Midbrain (tissue), 1 donor: ENCODE measurements around the gene KCND2.

Experiments used
- DNase-seq: peaks from one replicate; lab custom pipeline; 2025; lab: John Stamatoyannopoulos, UW

Gene KCND2

GRCh38 chr7:120412139-120413050 is 139.4 kb downstream of the KCND2 start:
- DNase-seq: no peak

- no peak for DNase-seq
Observed at GRCh38 chr7:120413164-120413563, 140.2 kb downstream of the KCND2 start.

GRCh38 chr7:120417244-120417979 is 144.4 kb downstream of the KCND2 start:
- DNase-seq: no peak

- no peak for DNase-seq
Observed at GRCh38 chr7:120421151-120421651, 148.2 kb downstream of the KCND2 start.

GRCh38 chr7:120431016-120431415 is 158.0 kb downstream of the KCND2 start:
- no peak for DNase-seq

- DNase-seq: no peak
Observed at GRCh38 chr7:120436487-120437060, 163.6 kb downstream of the KCND2 start.

- DNase-seq: no peak
Observed at GRCh38 chr7:120441850-120442249, 168.9 kb downstream of the KCND2 start.

GRCh38 chr7:120442838-120443237 is 169.9 kb downstream of the KCND2 start:
- no peak for DNase-seq

- no peak for DNase-seq
Observed at GRCh38 chr7:120444650-120445049, 171.7 kb downstream of the KCND2 start.

- DNase-seq: no peak
Observed at GRCh38 chr7:120445276-120445675, 172.3 kb downstream of the KCND2 start.

- no peak for DNase-seq
Observed at GRCh38 chr7:120452665-120453064, 179.7 kb downstream of the KCND2 start.

GRCh38 chr7:120456699-120457098 is 183.7 kb downstream of the KCND2 start:
- no peak for DNase-seq

GRCh38 chr7:120460949-120461348 is 188.0 kb downstream of the KCND2 start:
- no peak for DNase-seq

GRCh38 chr7:120462991-120463390 is 190.0 kb downstream of the KCND2 start:
- no peak for DNase-seq

GRCh38 chr7:120464104-120464503 is 191.1 kb downstream of the KCND2 start:
- DNase-seq: no peak

- no peak for DNase-seq
Observed at GRCh38 chr7:120467676-120468075, 194.7 kb downstream of the KCND2 start.

GRCh38 chr7:120468611-120469010 is 195.6 kb downstream of the KCND2 start:
- DNase-seq: no peak

- DNase-seq: no peak
Observed at GRCh38 chr7:120472892-120473291, 199.9 kb downstream of the KCND2 start.

GRCh38 chr7:120473352-120473751 is 200.4 kb downstream of the KCND2 start:
- no peak for DNase-seq

- no peak for DNase-seq
Observed at GRCh38 chr7:120475994-120476393, 203.0 kb downstream of the KCND2 start.

GRCh38 chr7:120480472-120480871 is 207.5 kb downstream of the KCND2 start:
- DNase-seq: no peak

GRCh38 chr7:120480930-120481329 is 208.0 kb downstream of the KCND2 start:
- no peak for DNase-seq

- DNase-seq: no peak
Observed at GRCh38 chr7:120486164-120486563, 213.2 kb downstream of the KCND2 start.
